T-helper 17 cell (primary cell): ENCODE results near the gene AP4M1. TPM values are rescaled to one million over a fixed set of nuclear protein-coding genes. Genes with fewer than 3 reads are reported as not detected.
A peak's percentile ranks its signal among the peaks of the same experiment; 100 is the strongest.

Experiments
- ATAC-seq: fragments of 150-1000 bp; cut with Tn5 transposase; 2 replicates; pipeline ENCODE4 v1.10.0; 2021; ENCODE audit warnings: mild to moderate bottlenecking, moderate library complexity
- DNase-seq, 3 donors: peaks; one replicate each; pipeline versions ENCODE4 v3.0.0 to v3.0.0-alpha.2; 2020 to 2021
- H3K9me3 ChIP-seq: one replicate; pipeline ENCODE4 v1.7.0; 2013; ENCODE audit warnings: low read length, mild to moderate bottlenecking; ENCODE audit not compliant: control insufficient read depth, poor library complexity, severe bottlenecking
- H3K27ac Mint-ChIP-seq: one replicate; pipeline ENCODE4 v1.8.0; 2022; ENCODE audit warnings: mild to moderate bottlenecking, moderate library complexity, mixed read lengths
- H3K27me3 Mint-ChIP-seq: one replicate; pipeline ENCODE4 v1.8.0; 2022; ENCODE audit warnings: mixed read lengths
- H3K36me3 Mint-ChIP-seq: one replicate; pipeline ENCODE4 v1.8.0; 2022; ENCODE audit warnings: low read depth, mixed read lengths
- H3K4me1 Mint-ChIP-seq: one replicate; pipeline ENCODE4 v1.8.0; 2022; ENCODE audit warnings: mild to moderate bottlenecking, mixed read lengths
- H3K4me3 Mint-ChIP-seq: one replicate; pipeline ENCODE4 v1.8.0; 2022; ENCODE audit warnings: mild to moderate bottlenecking, moderate library complexity, mixed read lengths
- total RNA-seq, 4 donors: library from RNA in 2 of 4; stranded (reverse) in 2 of 4; gene quantifications; one replicate each; pipeline ENCODE4 v1.2.3 and lab custom pipeline; 2022 to 2026

The AP4M1 gene
- total RNA-seq, 2 donors from 2014 or later, result 8.6 to 9.3 TPM

DNA sequence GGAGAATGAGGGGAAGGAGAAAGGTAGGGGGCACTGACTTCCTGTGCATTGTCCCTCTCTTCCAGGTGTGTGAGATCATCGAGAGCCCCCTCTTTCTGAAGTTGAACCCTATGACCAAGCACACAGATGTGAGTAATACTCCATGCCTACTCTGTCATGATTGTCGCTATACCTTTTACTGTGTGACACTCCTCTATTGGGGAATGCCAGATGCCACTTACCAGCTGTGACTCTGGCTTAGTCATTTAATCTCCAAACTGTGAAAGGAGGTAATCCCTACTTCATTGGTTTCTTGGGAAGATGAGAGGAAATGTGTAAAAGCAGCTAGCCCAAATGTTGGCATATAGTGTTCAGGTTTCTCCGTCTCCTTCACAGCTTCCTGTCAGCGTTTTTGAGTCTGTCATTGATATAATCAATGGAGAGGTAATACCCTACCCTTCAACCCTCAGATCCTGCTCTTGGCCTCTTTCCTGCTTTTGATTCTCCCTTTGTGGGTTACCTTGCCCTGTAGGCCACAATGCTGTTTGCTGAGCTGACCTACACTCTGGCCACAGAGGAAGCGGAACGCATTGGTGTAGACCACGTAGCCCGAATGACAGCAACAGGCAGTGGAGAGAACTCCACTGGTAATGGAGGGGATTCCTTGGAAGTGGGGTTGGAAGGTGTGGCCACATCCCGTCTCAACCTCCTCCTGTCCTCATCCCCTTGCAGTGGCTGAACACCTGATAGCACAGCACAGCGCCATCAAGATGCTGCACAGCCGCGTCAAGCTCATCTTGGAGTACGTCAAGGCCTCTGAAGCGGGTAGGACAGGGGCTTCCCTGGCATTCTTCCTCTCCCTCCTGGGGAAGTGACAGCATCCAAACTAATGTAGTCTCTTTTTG lies 10.7 kb upstream of the AP4M1 start:
- H3K9me3 ChIP-seq, result no peaks in the 10 kb centered on the region
- no peak for ATAC-seq
- Mint-ChIP-seq H3K36me3 (peaks cover 7% of the 10 kb centered on the region), H3K27me3 (no peaks in the 10 kb centered on the region), H3K27ac (peak overlapping the region; percentile 96), H3K4me1 (peaks cover 14% of the 10 kb centered on the region), H3K4me3 (peak overlapping the region; percentile 92)
- no peak for DNase-seq

DNA sequence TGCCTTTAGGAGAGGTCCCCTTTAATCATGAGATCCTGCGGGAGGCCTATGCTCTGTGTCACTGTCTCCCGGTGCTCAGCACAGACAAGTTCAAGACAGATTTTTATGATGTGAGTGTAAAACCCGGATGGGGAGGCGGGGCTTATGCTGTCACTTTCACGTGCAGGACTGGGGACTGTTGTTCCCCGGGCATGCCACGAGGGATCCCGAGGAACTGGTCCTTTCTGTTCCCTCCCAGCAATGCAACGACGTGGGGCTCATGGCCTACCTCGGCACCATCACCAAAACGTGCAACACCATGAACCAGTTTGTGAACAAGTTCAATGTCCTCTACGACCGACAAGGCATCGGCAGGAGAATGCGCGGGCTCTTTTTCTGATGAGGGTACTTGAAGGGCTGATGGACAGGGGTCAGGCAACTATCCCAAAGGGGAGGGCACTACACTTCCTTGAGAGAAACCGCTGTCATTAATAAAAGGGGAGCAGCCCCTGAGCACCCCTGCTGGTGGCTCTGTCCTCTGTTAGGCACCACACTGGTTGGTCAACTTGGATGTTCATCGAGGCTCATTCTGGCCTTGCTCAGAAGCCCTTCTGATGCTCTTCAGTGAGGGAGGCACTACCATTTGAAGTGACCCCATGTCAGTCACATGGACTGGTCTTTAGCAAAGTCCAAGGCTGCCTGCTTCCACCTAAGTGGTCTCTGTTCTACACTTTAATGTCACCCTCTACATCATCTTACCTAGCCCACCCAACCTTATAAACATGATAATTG lies 9.8 kb upstream of the AP4M1 start:
- Mint-ChIP-seq H3K4me1 (peaks cover 14% of the 10 kb centered on the region), H3K27me3 (no peaks in the 10 kb centered on the region), H3K36me3 (peaks cover 10% of the 10 kb centered on the region), H3K27ac (peak overlapping the region; percentile 72), H3K4me3 (peak overlapping the region; percentile 31)
- ATAC-seq (no peak), DNase-seq (no peak)
- no peaks in the 10 kb centered on the region for H3K9me3 ChIP-seq

DNA sequence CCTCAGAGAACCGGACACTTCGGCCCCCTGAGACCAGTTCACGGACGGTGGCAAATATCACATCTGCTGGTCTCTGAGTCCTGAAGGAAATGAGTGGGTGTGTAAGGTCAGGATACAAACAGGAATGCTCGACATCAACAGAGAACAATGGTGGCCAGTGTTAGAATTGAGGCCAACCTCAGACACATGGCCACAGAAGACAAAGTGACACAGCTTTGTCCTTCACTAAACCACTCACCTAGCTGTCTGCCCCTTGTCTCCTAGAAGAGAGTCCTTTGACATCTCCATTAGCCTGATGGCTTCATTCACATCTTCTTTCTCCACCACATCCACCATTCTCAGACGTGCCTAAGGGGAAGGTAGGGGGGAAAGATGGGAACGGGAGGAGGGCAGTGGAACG lies 8.4 kb upstream of the AP4M1 start:
- Mint-ChIP-seq H3K27ac (peak overlapping the region; percentile 91), H3K36me3 (peaks cover 11% of the 10 kb centered on the region), H3K4me1 (peaks cover 17% of the 10 kb centered on the region), H3K4me3 (no peak overlapping the region), H3K27me3 (no peaks in the 10 kb centered on the region)
- DNase-seq (no peak), ATAC-seq (no peak)
- H3K9me3 ChIP-seq, result no peaks in the 10 kb centered on the region

DNA sequence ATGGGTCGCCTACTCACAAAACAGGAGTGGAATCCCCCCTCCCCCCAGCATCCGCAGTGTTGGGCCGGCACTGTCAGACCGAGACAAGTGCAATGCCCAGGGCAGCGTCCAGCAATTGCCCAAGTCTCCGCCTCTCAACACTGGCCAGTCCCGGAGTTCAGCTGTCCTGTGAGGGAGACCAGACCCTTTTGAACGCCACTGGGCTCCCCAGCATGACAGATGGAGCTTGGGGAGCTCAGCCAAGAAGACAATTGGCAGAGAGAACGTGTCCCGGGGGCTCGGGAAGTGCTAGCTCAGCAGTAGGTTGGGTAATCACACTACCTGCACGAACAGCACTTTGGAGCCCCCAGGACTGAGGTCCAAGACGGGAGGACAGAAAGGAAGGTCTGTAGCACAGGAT lies 7.9 kb upstream of the AP4M1 start:
- H3K27me3 Mint-ChIP-seq, result no peaks in the 10 kb centered on the region
- H3K27ac Mint-ChIP-seq, result peak overlapping the region; percentile 91
- DNase-seq, result no peak
- H3K36me3 Mint-ChIP-seq, result peaks cover 12% of the 10 kb centered on the region
- no peaks in the 10 kb centered on the region for H3K9me3 ChIP-seq
- no peak for ATAC-seq
- no peak overlapping the region for H3K4me3 Mint-ChIP-seq
- peaks cover 18% of the 10 kb centered on the region for H3K4me1 Mint-ChIP-seq

DNA sequence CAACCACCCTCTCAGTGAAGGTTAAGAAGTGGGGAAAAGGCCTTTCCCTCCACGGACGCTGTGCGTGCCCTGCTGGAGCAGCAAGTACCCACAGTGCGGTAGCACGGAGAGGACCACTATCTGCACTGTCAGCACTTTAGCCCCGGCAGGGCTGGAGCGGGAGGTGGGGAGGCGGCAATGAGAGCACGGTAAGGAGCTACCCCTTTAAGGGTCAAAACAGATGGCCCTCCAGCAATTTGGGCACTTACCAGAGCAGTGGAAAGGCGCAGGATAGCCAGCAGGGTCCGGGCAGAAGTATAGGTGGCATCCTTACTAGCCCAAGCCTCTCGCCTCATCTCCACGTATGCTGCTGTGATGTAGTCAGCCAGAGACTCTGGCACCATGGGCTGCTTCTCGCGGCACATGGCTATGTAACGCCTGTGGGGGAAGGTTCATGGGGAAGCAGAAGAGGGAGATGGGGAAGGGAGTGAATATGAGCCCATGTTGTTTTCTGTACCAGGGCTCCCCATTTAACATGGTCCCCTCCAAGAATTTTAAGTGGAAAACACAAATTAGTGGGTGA lies 7.4 kb upstream of the AP4M1 start:
- Mint-ChIP-seq H3K36me3 (peaks cover 12% of the 10 kb centered on the region), H3K4me1 (peaks cover 23% of the 10 kb centered on the region), H3K27me3 (no peaks in the 10 kb centered on the region), H3K27ac (peak overlapping the region; percentile 91), H3K4me3 (no peak overlapping the region)
- ATAC-seq (no peak), DNase-seq (no peak)
- no peaks in the 10 kb centered on the region for H3K9me3 ChIP-seq

DNA sequence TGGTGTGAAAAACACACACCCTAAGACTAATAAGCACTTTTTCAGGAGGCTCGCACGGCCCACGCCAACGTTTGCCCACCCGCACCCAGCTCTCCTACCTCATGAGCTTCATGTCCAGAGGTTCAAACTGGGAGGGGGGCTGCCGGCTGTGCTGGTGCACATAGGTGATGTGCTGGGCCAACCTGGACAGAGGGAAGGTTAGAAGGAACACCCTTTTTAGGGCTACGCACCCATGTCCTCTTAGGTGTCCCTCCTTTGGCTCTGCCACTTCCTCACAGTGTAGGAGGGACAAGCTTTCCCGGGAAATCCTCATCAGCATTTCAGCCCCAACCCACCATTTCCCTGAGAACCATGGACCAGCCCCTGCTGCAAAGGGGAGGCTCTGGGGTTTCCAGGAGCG lies 6.2 kb upstream of the AP4M1 start:
- ATAC-seq (no peak), DNase-seq (no peak)
- peaks cover 28% of the 10 kb centered on the region for H3K4me1 Mint-ChIP-seq
- H3K27me3 Mint-ChIP-seq, result no peaks in the 10 kb centered on the region
- H3K9me3 ChIP-seq, result no peaks in the 10 kb centered on the region
- peaks cover 9% of the 10 kb centered on the region for H3K36me3 Mint-ChIP-seq
- H3K27ac Mint-ChIP-seq, result peak overlapping the region; percentile 80
- no peak overlapping the region for H3K4me3 Mint-ChIP-seq

DNA sequence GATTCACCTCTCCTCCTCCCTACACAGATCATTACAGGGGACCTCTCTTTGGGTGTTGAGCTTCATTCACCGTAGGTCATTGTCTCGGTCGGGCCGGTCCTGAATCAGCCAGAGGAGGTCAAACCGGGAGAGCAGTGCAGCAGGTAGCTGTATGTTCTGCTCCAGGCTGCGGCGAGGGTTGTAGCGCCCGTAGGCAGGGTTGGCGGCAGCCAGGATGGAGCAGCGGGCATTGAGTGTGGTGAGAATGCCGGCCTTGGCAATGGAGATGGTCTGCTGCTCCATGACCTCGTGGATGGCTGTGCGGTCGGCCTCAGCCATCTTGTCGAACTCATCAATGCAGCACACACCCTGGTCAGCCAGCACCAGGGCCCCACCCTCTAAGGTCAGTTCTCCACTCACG lies 5.7 kb upstream of the AP4M1 start:
- Mint-ChIP-seq H3K4me1 (peaks cover 30% of the 10 kb centered on the region), H3K27me3 (no peaks in the 10 kb centered on the region), H3K27ac (peak overlapping the region; percentile 32), H3K36me3 (peaks cover 9% of the 10 kb centered on the region), H3K4me3 (no peak overlapping the region)
- DNase-seq (no peak), ATAC-seq (no peak)
- no peaks in the 10 kb centered on the region for H3K9me3 ChIP-seq

DNA sequence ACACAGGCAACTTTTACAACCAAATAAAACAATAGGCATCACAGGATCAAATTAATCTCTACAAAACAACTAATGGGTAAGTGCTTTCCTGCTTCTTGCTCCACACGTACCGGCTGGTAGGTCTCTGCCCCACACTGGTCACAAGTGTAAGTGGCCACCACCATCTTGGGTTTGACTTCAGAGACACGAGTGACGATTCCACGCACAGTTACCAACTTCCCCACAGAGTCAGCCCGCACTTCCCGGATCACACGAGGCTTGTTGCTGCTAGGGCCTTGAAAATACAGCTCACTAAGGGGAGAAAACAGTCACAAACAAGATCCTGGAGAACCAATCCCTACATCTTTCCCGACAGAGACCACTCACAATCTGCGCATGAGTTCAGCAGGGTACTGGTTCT lies 2.5 kb upstream of the AP4M1 start:
- Mint-ChIP-seq H3K36me3 (peaks cover 4% of the 10 kb centered on the region), H3K4me1 (peaks cover 40% of the 10 kb centered on the region), H3K27ac (peak overlapping the region; percentile 96), H3K27me3 (no peaks in the 10 kb centered on the region), H3K4me3 (peak overlapping the region; percentile 94)
- DNase-seq, result no peak
- H3K9me3 ChIP-seq, result no peaks in the 10 kb centered on the region
- no peak for ATAC-seq

DNA sequence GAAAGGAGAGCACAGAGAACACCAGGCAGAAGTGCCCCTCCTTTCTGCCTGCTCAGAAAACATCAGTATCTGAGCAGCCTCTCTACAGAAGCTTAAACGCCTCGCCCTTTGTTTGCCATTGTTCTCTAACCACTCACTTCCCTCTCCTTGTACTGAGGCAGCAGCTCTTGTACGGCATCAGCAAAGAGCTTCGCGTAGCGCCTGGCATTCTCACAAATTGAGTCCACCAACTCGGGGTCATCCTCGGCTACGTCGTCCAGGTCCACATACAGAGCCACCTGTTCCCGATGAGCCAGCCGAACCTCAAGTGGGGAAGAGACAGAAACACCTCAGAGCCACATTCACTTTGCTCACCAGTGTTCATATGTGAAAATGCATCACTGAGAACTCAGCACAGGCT lies 2.0 kb upstream of the AP4M1 start:
- no peaks in the 10 kb centered on the region for H3K27me3 Mint-ChIP-seq
- H3K36me3 Mint-ChIP-seq, result peaks cover 4% of the 10 kb centered on the region
- H3K4me3 Mint-ChIP-seq, result peak overlapping the region; percentile 94
- peaks cover 41% of the 10 kb centered on the region for H3K4me1 Mint-ChIP-seq
- no peaks in the 10 kb centered on the region for H3K9me3 ChIP-seq
- no peak for ATAC-seq
- peak overlapping the region; percentile 96 for H3K27ac Mint-ChIP-seq
- DNase-seq, result no peak

DNA sequence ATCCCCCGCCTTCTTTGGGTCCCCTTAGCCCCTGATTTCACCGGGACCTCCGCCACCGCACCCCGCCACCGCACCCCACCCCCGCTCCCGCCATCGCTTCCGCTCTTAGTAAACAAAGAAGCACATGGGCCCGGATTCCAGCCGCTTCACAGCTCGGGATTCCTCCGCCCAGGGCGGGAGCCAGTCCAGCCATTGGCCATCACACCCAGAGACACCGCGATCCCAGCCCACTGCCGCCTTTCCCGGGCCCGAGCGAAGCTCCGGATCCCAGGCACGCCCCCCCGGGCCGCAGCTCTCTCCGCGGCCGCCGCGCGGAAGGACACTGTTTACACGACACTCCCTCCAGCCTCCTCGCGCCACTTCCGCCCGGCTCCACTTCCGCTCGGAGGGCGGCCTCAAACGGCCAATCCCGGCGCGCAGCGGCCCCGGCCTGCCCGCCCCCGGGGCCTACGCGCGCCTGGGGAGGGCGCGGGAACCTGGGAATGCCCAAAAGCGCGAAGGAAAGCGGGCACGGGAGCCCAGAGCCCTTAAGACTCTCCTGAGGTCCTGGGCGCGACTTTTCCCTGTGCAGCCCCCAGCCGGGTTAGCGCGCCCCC lies 925 bp upstream of the AP4M1 start:
- DNase-seq, result peak; percentile 76 to 81 (median 79)
- Mint-ChIP-seq H3K36me3 (peaks cover 4% of the 10 kb centered on the region), H3K4me3 (peak overlapping the region; percentile 94), H3K27ac (peak overlapping the region; percentile 96), H3K27me3 (no peaks in the 10 kb centered on the region), H3K4me1 (peaks cover 41% of the 10 kb centered on the region)
- no peaks in the 10 kb centered on the region for H3K9me3 ChIP-seq
- ATAC-seq, result peak; percentile 77

DNA sequence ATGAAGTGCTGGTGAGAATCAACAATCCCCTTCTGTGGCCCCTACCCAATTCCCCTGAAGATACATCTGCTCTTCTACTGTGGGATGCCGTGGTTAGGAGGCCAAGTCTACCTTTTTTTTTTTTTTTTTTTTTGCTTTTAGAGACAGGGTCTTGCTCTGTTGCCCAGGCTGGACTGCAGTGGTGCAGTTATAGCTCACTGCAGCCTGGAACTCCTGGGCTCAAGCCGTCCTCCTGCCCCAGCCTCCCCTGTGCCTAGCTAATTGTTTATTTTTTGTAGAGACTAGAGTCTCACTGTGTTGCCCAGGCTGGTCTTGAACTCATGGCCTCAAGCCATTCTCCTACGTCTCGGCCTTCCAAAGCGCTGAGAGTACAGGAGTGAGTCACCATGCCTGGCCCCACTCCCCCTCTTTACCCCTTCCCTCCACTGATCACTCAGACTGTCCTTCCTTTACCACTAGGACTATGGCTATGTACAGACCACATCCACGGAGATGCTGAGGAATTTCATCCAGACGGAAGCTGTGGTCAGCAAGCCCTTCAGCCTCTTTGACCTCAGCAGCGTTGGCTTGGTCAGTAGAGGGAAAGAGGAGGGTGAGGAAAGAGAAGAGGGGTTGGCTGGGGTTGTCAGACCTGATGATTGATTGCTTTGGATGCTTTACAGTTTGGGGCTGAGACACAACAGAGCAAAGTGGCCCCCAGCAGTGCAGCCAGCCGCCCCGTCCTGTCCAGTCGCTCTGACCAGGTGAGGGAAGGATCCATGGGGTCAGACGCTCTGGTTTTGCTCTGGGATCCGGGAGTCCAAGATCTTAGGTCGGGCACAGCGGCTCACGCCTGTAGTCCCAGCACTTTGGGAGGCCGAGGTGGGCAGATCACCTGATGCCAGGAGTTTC lies 1.8 kb downstream of the AP4M1 start:
- no peaks in the 10 kb centered on the region for H3K36me3 Mint-ChIP-seq
- no peaks in the 10 kb centered on the region for H3K27me3 Mint-ChIP-seq
- H3K27ac Mint-ChIP-seq, result peak overlapping the region; percentile 96
- H3K9me3 ChIP-seq, result no peaks in the 10 kb centered on the region
- ATAC-seq (no peak), DNase-seq (no peak)
- peaks cover 34% of the 10 kb centered on the region for H3K4me1 Mint-ChIP-seq
- peak overlapping the region; percentile 81 for H3K4me3 Mint-ChIP-seq

DNA sequence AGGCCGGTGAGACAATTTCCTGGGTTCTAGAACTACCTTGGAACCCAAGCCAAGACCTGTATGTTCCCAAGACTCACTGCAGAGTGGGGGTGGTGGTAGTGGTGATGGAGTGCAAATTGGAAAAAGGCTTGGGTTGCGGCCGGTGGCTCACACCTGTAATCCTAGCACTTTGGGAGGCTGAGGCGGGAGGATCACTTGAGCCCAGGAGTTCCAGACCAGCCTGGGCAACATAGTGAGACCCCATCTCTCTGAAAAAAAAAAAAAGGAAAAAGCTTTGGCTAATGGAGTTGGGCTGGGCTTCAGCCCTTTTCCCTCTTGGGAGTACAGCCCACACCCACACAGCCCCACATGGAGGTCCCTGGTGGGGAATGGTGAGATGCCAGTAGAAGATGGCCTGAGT lies 4.1 kb downstream of the AP4M1 start:
- H3K4me3 Mint-ChIP-seq, result no peak overlapping the region
- no peak for DNase-seq
- H3K27ac Mint-ChIP-seq, result no peak overlapping the region
- no peaks in the 10 kb centered on the region for H3K9me3 ChIP-seq
- no peaks in the 10 kb centered on the region for H3K36me3 Mint-ChIP-seq
- H3K27me3 Mint-ChIP-seq, result no peaks in the 10 kb centered on the region
- ATAC-seq, result no peak
- H3K4me1 Mint-ChIP-seq, result peaks cover 12% of the 10 kb centered on the region
